ENCODE results near the gene TAX1BP1. TPM values are rescaled to one million over a fixed set of nuclear protein-coding genes. Genes with fewer than 3 reads are reported as not detected.

Gene TAX1BP1
- total RNA-seq, 1 experiment from 2014 or later: 58.5 TPM

DNA sequence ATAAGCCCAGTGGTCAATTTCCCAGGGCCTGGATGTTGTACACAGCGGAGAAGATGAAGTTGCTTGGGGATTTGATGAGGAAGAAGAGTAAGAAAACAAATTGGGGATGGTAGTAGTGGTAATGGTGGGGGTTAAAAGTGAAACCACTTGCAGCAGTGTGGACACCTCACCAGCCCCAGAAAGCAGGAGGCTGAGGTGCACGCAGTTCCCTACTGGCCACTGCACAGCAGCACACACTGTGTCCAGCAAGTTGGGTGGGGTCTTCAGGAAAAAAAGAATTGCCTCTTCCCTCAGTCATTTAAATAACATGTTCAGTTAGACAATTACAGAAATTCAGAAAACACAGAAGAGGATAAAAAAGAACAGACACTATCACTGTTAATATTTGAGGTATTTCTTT lies 96.6 kb downstream of the TAX1BP1 start:
- intact Hi-C loops (cut with micrococcal nuclease): loop anchor here (10.0 kb wide), 2 partner anchors 68 to 258 kb away; no protein-coding TSS in a partner anchor
- ChIA-PET CTCF (no interaction called here), POLR2A (ENCODE audit: unreplicated experiment) (no interaction called here)
- no peak for TF ChIP-seq EZH2 (IDR thresholded peaks at IDR 0.05; ENCODE audit: low read length, unreplicated experiment)
- TF ChIP-seq, protein P1, sequence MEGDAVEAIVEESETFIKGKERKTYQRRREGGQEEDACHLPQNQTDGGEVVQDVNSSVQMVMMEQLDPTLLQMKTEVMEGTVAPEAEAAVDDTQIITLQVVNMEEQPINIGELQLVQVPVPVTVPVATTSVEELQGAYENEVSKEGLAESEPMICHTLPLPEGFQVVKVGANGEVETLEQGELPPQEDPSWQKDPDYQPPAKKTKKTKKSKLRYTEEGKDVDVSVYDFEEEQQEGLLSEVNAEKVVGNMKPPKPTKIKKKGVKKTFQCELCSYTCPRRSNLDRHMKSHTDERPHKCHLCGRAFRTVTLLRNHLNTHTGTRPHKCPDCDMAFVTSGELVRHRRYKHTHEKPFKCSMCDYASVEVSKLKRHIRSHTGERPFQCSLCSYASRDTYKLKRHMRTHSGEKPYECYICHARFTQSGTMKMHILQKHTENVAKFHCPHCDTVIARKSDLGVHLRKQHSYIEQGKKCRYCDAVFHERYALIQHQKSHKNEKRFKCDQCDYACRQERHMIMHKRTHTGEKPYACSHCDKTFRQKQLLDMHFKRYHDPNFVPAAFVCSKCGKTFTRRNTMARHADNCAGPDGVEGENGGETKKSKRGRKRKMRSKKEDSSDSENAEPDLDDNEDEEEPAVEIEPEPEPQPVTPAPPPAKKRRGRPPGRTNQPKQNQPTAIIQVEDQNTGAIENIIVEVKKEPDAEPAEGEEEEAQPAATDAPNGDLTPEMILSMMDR (conservative IDR thresholded peaks at IDR 0.05; ENCODE audit: low read depth, low read length): no peak
- no peak for TF ChIP-seq EZH2phosphoT487 (IDR thresholded peaks at IDR 0.05; ENCODE audit: borderline replicate concordance, low read length)
- no peaks in the 10 kb centered on the region for H3K9me3 ChIP-seq (ENCODE audit: low read length)
- no peaks in the 10 kb centered on the region for H3K27me3 ChIP-seq (ENCODE audit: low read length)
- no peak overlapping the region for H2AFZ ChIP-seq (ENCODE audit: low read length)
- H4K20me1 ChIP-seq (ENCODE audit: low read length): no peaks in the 10 kb centered on the region
- no peaks in the 10 kb centered on the region for H3F3A ChIP-seq (ENCODE audit: low read length, unreplicated experiment)
- no peaks in the 10 kb centered on the region for H3K9me2 ChIP-seq (replicated peaks; ENCODE audit: low read length)
- H3K36me3 ChIP-seq (ENCODE audit: low read depth, low read length): no peaks in the 10 kb centered on the region
- no peak overlapping the region for H3K9ac ChIP-seq (ENCODE audit: low read length)
- DNase-seq: no peak
- H3K4me2 ChIP-seq (ENCODE audit: low read length): no peak overlapping the region
- H3K4me1 ChIP-seq (ENCODE audit: insufficient read depth, low read length): no peaks in the 10 kb centered on the region
- no peak for ATAC-seq
- H3K79me2 ChIP-seq (ENCODE audit: low read length): no peaks in the 10 kb centered on the region
- no peak overlapping the region for H3K27ac ChIP-seq (ENCODE audit: low read length)
- H3K4me3 ChIP-seq (ENCODE audit: low read length): no peak overlapping the region
- no TSS peak for BruUV-seq (replicated peaks)

DNA sequence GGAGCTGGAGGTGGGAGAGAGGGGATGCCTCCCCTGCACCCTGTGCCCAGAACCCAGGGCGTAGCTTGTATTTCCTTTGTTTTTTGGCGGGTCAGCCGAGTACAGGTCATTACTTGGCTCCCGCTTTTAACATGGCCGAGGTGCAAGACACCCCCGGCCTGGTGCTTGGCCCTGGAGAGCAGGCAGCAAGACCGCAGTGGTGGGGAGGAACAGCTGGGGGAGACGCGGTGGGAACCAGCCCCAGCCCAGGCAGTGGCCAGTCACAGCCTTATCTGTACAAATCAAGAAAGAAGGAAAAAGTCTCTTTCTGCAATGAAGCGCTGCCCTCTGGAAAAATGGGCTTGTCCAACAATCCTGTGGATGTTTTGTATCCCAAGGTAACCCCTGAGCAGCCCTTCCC lies 99.1 kb downstream of the TAX1BP1 start:
- H3K9me3 ChIP-seq (ENCODE audit: low read length): no peaks in the 10 kb centered on the region
- no peak overlapping the region for H2AFZ ChIP-seq (ENCODE audit: low read length)
- ChIA-PET CTCF (no interaction called here), POLR2A (ENCODE audit: unreplicated experiment) (no interaction called here)
- no peaks in the 10 kb centered on the region for H3K4me1 ChIP-seq (ENCODE audit: insufficient read depth, low read length)
- no TSS peak for BruUV-seq (replicated peaks)
- no peaks in the 10 kb centered on the region for H4K20me1 ChIP-seq (ENCODE audit: low read length)
- intact Hi-C loops (cut with micrococcal nuclease): loop anchor here (10.0 kb wide), 2 partner anchors 66 to 256 kb away; no protein-coding TSS in a partner anchor
- TF ChIP-seq EZH2 (IDR thresholded peaks at IDR 0.05; ENCODE audit: low read length, unreplicated experiment) (no peak), EZH2phosphoT487 (IDR thresholded peaks at IDR 0.05; ENCODE audit: borderline replicate concordance, low read length) (no peak)
- TF ChIP-seq, protein P1 (conservative IDR thresholded peaks at IDR 0.05; ENCODE audit: low read depth, low read length): no peak
- no peak overlapping the region for H3K27ac ChIP-seq (ENCODE audit: low read length)
- no peak overlapping the region for H3K4me2 ChIP-seq (ENCODE audit: low read length)
- no peaks in the 10 kb centered on the region for H3K9me2 ChIP-seq (replicated peaks; ENCODE audit: low read length)
- H3K27me3 ChIP-seq (ENCODE audit: low read length): no peaks in the 10 kb centered on the region
- H3K79me2 ChIP-seq (ENCODE audit: low read length): no peaks in the 10 kb centered on the region
- no peak overlapping the region for H3K4me3 ChIP-seq (ENCODE audit: low read length)
- H3K36me3 ChIP-seq (ENCODE audit: low read depth, low read length): no peaks in the 10 kb centered on the region
- DNase-seq: no peak
- no peak for ATAC-seq
- H3F3A ChIP-seq (ENCODE audit: low read length, unreplicated experiment): no peaks in the 10 kb centered on the region
- H3K9ac ChIP-seq (ENCODE audit: low read length): no peak overlapping the region

DNA sequence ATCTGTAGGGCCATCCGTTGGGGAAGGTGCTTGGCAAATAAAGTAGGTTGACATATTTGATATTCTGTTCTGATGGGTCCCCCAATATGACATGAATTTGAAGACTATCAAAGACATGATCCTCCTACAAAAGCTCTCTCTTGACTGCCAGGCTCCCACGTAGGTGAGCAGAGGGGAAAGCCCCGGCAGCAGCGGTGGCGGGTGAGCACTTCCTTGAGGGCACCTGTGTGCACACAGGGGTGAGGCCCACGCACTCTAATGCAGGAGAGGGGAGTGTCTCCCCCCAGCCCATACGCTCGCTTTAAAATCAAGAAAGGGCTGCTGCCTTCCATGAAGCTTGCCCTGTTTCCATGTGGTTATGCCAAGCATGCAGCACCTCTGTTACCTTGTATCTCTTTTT lies 100.4 kb downstream of the TAX1BP1 start:
- Histone ChIP-seq H3K9ac (ENCODE audit: low read length) (no peak overlapping the region), H3K27me3 (ENCODE audit: low read length) (no peaks in the 10 kb centered on the region), H3K9me2 (replicated peaks; ENCODE audit: low read length) (no peaks in the 10 kb centered on the region), H3K27ac (ENCODE audit: low read length) (no peak overlapping the region), H3K4me1 (ENCODE audit: insufficient read depth, low read length) (no peaks in the 10 kb centered on the region), H3F3A (ENCODE audit: low read length, unreplicated experiment) (no peaks in the 10 kb centered on the region), H2AFZ (ENCODE audit: low read length) (no peak overlapping the region), H3K4me3 (ENCODE audit: low read length) (no peak overlapping the region), H3K4me2 (ENCODE audit: low read length) (no peak overlapping the region), H3K9me3 (ENCODE audit: low read length) (no peaks in the 10 kb centered on the region), H3K79me2 (ENCODE audit: low read length) (no peaks in the 10 kb centered on the region), H4K20me1 (ENCODE audit: low read length) (no peaks in the 10 kb centered on the region), H3K36me3 (ENCODE audit: low read depth, low read length) (no peaks in the 10 kb centered on the region)
- no peak for TF ChIP-seq EZH2 (IDR thresholded peaks at IDR 0.05; ENCODE audit: low read length, unreplicated experiment)
- TF ChIP-seq, protein P1 (conservative IDR thresholded peaks at IDR 0.05; ENCODE audit: low read depth, low read length): no peak
- TF ChIP-seq EZH2phosphoT487 (IDR thresholded peaks at IDR 0.05; ENCODE audit: borderline replicate concordance, low read length): no peak
- BruUV-seq (replicated peaks): no TSS peak
- no peak for ATAC-seq
- DNase-seq: no peak
- CTCF ChIA-PET: no interaction called here
- POLR2A ChIA-PET (ENCODE audit: unreplicated experiment): no interaction called here
- intact Hi-C loops (cut with micrococcal nuclease): no loop called here

All from PC-3 (cell line).